Tracheal epithelial cell (primary cell): ENCODE measurements around the gene ACTN3. TPM values are rescaled to one million over a fixed set of nuclear protein-coding genes. Genes with fewer than 3 reads are reported as not detected.

Experiments
- total RNA-seq: library from RNA; depleted of rRNA; stranded (reverse); fragments of >200 nt; gene quantifications from 2 replicates; pipeline ENCODE4 v1.2.1, GENCODE V29; 2014

The ACTN3 gene
- not detected in 2 replicates for total RNA-seq

DNA sequence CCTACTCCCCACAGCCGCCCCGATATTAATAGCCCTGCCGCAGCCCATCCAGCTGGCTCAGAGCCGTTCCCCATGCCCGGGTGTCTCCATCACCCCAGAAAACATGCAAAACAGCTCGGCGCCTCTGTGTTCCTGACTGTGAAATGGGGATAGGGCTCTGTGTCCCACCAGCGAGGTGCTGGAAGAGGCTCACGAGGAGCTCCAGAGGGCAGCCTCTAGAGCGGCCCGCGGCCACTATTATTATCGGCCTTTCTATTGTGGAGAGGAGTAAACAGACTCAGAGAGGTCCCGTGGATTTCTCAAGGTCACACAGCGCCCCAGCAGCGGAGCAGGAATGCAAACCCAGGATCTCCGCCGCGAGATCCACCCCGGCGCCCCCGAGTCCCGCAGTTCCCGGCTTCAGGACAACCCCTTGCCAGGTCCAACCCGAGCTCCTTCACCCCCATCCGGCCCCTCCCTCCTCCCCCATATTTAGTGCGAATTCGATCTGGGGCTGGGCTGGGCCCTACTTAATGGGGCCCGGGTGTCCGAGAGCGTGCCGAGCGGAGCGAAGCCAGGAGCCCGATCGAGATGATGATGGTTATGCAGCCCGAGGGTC lies at the start of gene ACTN3:
Gene ACTN3 (plus strand): TSS at position 536 of the 598 bp plus-strand sequence. CDS start 35 bp downstream, at position 571.

DNA sequence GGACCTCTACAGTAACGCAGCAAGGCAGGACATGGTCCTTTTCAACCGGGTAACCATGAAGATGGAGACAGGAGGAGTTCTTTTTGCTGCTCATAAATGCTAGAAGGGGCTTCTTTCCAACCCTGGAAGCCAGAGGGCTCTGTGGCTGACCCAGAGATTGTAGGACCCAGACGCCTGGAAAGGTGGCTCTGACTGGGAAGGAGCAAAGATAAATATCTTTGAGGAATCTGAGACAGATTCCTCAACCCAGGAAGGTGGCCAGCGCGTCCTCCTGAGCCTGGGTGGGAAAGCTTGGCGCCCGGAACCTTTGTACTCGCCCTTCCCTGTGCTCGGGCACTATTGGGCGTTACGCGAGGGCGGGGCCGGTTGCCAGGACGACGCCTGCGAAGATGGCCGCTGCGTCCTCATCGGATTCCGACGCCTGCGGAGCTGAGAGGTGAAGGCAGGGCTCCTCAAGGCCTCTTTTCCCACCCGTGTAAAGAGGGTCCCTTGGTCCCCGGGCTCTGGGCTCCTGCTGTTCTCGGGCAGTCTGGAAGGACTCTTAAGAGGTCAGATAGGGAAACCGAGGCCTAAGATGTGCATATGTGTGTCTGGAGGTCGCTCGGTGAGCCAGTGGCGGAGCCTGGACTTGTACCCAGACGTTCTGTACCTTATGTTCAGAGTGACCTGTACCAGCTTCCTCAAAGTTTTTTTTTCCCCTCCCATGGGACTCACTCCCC lies 36.3 kb upstream of the ACTN3 start, which contains the start of gene BBS1:
Gene BBS1 (plus strand): TSS at position 365 of the 719 bp plus-strand sequence. CDS start 25 bp downstream, at position 390.

DNA sequence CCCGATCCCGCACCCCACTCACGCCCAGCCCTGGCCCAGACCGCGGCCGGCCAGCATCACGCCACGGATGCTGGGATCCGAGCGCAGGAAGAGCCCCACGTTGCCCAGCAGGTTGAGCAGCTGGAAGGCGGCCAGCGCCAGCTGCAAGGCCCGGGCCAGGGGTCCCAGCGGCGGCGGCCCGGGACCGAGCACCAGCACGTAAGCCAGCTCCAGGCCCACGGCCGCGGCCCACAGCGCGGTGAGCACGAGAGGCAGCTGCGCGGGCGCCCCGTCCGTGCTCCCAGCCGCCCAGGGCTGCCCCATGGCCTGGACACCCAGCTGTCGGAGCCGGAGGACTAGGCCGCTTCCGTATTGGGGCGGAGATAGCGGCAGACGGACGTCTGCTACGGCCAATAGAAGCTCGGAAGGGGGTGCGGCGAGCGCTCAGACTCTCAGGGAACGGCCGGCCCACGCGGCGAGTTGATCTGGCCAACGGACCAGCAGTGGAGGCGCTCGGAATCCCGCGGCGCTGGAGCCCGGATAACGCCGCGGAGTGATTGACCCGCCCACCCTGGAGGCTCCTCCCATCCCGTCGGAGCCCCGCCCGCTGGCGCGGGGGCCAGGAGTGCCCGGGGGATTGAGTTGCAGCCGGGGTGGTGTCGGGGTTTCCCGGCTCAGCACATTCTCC lies 869 bp upstream of the ACTN3 start, which contains the start of gene ZDHHC24:
Gene ZDHHC24 (minus strand): TSS at position 348 of the 667 bp plus-strand sequence. CDS start 45 bp downstream, at position 303.

DNA sequence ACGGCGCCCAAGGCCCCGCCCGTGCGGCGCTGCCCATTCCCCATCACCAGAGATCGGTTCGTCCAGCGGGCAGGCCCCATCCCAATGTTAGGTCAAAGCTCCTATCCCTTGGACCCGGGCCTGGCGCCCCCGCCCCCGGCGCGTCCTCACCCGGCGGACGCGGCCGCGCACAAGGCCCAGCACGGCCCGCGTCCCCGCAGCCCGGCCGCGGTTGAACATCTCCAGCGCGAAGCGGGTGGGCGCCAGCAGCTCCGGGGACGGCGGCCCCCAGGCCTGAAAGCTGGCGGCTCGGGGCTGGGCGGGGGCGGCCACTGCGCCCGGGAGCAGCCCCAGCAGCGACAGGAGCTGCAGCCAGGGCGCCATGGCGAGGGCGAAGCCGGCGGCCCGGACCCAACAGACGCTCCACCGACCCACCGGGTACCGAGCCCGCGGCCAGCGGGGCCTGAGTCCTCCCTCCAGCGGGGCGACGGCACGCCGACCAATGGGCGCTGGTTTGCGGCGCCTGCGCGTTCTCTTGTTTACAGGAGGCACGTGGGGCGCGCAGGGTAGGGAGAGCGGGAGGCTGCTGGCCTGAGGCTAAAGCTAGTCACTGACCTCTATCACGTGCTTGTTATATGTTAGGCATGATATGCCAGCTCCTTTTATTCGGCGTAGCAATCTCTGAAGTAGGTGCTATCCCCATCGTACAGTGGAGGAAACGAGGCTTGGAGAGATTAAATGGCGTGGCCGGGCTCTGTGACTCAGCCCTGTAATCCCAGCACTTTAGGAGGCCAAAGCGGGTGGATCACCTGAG lies 21.6 kb downstream of the ACTN3 start, which contains the start of gene CTSF:
Gene CTSF (minus strand): TSS at position 483 of the 793 bp plus-strand sequence. CDS start 120 bp downstream, at position 363.

DNA sequence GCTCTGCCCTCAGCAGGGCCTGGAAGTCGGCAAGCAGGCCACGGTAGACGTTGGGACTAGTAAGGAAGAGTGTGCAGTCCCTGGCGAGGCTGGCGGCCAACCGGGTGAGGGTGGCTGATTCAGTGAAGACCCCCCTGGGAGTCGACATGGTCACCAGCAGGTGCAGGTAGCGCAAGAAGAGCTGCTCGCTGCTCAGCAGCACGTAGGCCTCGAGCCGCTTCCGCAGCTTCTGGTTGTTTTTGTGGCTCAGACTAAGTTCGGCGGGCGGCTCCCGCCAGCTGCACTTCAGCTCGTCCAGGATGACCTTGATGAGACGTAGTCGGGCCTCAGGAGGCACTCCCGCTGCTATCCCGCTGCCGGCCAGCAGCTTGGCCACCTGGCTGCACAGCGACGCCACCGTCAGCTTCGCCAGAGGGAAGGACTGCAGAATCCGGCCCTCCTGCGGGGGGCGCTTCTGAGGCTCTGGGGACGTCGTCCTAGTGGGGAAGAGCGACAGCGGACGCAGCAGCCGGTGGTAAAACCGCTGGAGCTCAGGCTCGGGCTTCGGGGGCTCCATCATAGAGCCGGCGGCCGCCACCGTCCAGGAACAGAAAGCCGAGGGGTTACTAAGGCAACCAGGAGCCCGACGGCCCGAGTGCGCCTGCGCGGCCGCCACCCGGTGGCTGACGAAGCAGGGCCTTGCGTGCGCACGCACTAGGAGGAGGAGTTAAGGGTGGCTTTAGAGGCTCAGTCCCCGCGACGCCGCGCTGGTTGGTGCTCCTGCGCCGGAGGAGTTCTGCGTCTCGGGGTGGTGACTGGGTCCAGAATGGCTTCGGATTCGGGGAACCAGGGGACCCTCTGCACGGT lies 46.0 kb downstream of the ACTN3 start, which contains the start of the genes CCDC87 and CCS:
Gene CCDC87 (minus strand): TSS at position 607 of the 846 bp plus-strand sequence. CDS start 48 bp downstream, at position 559.
Gene CCS (plus strand): TSS at position 729 of the 846 bp plus-strand sequence. CDS start 77 bp downstream, at position 806.

Other genes with a start within 250 kb of the ACTN3 start
- 0.24 TPM in 1 of 2 replicates, not detected in the other for gene CD248, start 229.9 kb upstream of the ACTN3 start, total RNA-seq
- gene RIN1, start 210.5 kb upstream of the ACTN3 start, total RNA-seq, result 33.3 and 64.2 TPM in 2 replicates
- 69.1 and 82.4 TPM in 2 replicates for gene BRMS1, start 201.8 kb upstream of the ACTN3 start, total RNA-seq
- gene B4GAT1, start 199.3 kb upstream of the ACTN3 start, total RNA-seq, result 11.6 and 35.0 TPM in 2 replicates
- 2.2 and 3.2 TPM in 2 replicates for gene SLC29A2, start 175.1 kb upstream of the ACTN3 start, total RNA-seq
- not detected in 2 replicates for gene NPAS4, start 125.9 kb upstream of the ACTN3 start, total RNA-seq
- 34.9 and 53.7 TPM in 2 replicates for gene MRPL11, start 108.1 kb upstream of the ACTN3 start, total RNA-seq
- gene PELI3, start 80.0 kb upstream of the ACTN3 start, total RNA-seq, result 16.1 and 17.7 TPM in 2 replicates
- gene DPP3, start 66.5 kb upstream of the ACTN3 start, total RNA-seq, result 54.4 and 85.1 TPM in 2 replicates
- gene BBS1, start 36.3 kb upstream of the ACTN3 start, total RNA-seq, result 13.0 and 16.4 TPM in 2 replicates
- 17.7 and 22.9 TPM in 2 replicates for gene ZDHHC24, start 855 bp upstream of the ACTN3 start, total RNA-seq
- 3.2 and 15.9 TPM in 2 replicates for gene CTSF, start 21.7 kb downstream of the ACTN3 start, total RNA-seq
- 0.48 TPM in 1 of 2 replicates, not detected in the other for gene CCDC87, start 46.2 kb downstream of the ACTN3 start, total RNA-seq
- gene CCS, start 46.3 kb downstream of the ACTN3 start, total RNA-seq, result 23.9 and 26.5 TPM in 2 replicates
- 8.1 and 10.4 TPM in 2 replicates for gene RBM14, start 69.7 kb downstream of the ACTN3 start, total RNA-seq
- 79.5 and 91.1 TPM in 2 replicates for gene RBM4, start 91.8 kb downstream of the ACTN3 start, total RNA-seq
- 9.4 and 15.8 TPM in 2 replicates for gene RBM4B, start 131.0 kb downstream of the ACTN3 start, total RNA-seq
- gene SPTBN2, start 182.3 kb downstream of the ACTN3 start, total RNA-seq, result 87.0 and 92.1 TPM in 2 replicates